Left lobe of liver (tissue), 2 donors: ENCODE measurements around the gene PIPOX. TPM values are rescaled to one million over a fixed set of nuclear protein-coding genes. Genes with fewer than 3 reads are reported as not detected.
"Not testable (repeated sequence)": the region's sequence is repeated elsewhere in the genome, so short reads cannot be mapped to it uniquely, and the experiment has no call there.

ENCODE experiments used
- ATAC-seq: fragments of 200-7000 bp; cut with Tn5 transposase; one replicate; pipeline ENCODE4 v1.9.1; 2020; ENCODE audit warnings: mild to moderate bottlenecking, moderate library complexity
- DNase-seq: peaks from one replicate; pipeline ENCODE4 v3.0.0-alpha.2; 2020; ENCODE audit warnings: low spot score
- total RNA-seq: library from RNA; stranded (reverse); gene quantifications from one replicate; pipeline ENCODE4 v1.2.1, GENCODE V29; 2021
- donor health status: DM: no; HTN: no; CAD: no; lungs with moderate emphysema.
- donor health status: DM: no; HTN: yes; CAD: no.

The PIPOX gene
- total RNA-seq, 1 donor from 2014 or later = 324 TPM

DNA sequence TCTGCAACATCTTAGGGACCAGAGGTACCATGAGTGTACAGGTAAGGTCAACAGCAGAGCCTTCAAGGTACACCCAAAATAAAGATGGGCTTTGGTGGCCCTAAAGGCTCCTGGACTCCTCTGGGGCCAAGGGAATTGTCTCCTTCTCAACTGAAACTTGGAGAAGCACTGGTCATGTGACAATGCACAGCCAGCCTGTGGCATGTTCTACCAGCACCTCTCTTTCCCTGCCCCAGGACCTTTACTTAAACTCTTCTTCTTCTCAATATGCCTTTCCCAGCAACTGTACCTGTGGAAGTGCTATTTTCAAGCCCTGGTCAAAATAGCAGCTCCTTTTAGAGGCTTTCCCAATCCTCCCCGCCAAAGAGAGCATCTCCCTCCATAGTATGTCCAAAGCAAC, 28.4 kb downstream of the PIPOX start:
- DNase-seq = no peak
- ATAC-seq = no peak

DNA sequence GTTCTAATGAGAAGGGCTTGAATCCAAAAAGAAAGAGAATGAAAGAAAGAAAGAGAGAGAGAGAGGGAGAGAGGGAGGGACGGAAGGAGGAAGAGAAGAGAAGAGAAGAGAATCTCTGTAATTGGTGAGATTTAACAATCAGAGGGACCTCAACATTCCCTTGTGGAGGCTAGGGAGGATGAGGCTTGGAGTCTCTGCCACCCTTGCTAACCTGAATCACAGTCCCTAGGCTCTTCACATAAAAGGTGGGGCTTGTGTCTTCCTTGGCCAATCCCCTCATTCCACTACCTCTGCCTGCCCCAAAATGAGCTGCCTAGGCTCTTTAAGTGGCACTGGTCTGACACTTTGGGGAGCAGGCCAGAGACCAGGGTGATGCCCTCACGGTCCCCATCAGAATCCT, 30.1 kb downstream of the PIPOX start:
- DNase-seq (no peak), ATAC-seq (no peak)

DNA sequence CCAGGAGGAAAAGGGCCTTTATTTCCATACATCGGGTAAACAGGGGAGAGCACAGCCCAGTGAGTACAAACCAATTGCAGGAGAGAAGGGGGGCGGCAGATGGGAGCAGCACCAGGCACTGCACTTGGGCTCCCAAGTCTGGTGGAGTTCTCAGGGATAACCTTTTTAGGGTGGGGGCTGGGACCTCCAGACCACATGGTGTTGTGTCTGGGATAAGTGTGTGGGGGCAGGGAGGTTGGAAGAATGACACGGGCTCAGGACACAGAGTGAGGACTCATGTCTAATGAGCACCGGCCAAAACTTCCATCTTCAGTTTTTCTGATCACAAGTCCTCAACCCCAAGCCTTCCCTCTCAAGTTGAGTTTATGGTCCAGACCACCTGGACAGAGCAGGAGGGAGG, 30.6 kb downstream of the PIPOX start:
- ATAC-seq (peak; percentile 1), DNase-seq (no peak)

DNA sequence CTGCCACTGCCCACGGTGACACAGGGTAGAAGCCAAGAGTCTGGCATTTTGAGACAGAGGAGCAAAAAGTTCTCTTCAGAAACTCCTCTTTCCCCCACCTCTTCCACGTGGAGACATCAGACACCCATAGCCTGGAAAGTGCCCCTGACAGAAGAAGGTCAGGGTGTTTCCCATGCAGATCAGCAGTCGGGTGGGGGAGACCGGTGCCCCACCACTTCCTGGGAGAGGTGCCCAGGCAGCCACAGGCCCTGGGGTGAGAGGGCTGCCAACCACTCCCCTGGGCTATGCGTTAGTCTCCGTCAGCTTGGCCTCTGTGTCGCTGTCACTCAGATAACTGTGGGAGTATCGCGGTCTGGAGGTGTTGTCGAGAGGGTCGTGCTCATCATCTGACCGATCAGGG, 31.5 kb downstream of the PIPOX start:
- DNase-seq = no peak
- ATAC-seq = no peak

DNA sequence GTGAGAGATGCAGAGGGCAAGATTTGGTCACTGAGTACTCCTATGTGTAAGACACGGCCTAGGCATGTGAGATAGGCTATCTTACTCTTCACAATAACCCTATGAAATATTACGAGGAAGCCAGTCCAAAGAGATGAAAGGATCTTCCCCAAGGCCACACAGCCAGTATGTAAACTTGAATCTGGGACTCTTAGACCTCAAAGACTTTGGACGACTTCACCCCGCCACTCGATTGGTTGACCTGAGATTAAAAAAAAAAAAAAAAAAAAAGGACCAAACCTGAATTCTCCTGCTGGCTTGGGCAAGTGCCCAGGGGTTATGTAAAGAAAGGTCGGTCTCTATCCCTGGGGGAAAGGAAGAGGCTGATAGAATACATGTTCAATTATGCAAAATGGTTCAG, 33.1 kb downstream of the PIPOX start:
- ATAC-seq (no peak), DNase-seq (no peak)

DNA sequence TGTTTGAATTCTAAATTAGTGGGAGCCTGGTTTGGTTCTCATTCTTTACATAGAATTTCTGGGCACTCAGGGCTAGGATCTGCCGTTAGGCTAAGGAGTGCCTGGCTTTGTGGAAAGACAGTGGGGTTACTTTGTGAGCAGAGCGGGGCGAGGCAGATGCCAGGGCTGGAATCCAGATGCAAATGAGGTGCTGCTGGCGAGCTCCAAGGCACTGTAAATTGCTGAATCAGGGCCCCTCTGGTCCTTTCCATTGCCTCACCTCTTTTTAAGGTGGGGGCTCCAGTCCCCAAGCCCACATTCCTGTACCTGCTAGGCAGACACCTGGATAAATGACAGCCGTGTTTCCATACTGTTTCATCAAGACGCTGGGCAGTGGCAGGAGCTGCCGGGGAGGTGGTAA, 33.8 kb downstream of the PIPOX start:
- no peak for ATAC-seq
- no peak for DNase-seq

DNA sequence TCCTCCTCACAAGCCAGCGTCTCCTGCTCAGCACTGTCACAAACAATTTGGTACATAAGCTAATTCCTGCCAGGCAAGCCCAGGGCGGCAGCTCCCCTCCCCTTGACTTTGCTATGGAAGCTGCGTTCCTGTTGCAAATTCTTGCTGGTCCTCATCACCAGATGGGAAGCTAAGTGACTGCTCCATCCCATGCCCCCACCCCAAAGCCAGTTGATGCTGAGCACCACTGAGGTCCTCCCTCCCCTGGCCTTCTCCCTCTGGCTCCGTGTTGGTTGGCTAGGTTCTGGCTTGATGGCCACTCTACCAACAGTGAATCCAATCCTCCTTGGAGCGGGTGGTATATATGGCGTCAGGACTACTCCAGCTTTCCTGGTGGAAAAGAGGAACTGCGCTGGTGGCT, 34.4 kb downstream of the PIPOX start:
- ATAC-seq = no peak
- DNase-seq = no peak

DNA sequence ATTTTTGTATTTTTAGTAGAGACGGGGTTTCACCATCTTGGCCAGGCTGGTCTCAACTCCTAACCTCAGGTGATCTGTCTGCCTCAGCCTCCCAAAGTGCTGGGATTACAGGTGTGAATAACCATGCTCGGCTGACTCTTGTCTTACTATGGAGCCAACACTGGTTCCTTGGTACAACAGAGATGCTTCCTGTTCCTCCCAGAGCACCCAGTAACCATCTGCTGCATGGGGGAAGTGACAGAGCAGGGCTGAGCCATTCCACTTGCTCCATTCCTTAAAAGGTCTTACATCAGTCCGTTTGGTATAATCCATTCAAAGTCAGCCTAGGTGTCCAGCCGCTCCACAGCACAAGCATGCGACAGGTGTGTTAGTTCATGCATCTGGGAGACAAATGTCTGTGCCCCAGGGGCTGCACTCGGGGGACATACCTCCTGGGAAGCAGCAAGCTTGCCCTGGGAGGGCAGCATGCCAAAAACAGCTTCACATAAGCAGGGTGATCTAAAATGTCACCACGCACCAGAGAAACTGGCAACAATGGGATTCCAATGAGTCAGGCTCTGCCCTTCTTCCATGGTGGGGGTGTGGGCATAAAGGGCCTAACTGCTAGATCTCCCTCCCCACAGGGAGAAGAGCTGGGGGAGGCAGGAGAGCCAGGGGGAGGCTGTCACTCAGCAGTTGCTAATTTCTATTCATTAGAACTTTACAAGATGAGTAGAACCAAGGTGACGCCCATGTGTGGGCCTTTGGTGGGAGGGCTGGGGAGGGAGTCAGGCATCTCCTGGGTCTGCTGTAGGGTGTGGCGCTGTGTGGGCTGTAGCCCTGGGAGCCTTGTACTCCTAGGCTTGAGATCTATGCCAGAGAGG, 35.5 kb downstream of the PIPOX start:
- DNase-seq (no peak), ATAC-seq (no peak)

DNA sequence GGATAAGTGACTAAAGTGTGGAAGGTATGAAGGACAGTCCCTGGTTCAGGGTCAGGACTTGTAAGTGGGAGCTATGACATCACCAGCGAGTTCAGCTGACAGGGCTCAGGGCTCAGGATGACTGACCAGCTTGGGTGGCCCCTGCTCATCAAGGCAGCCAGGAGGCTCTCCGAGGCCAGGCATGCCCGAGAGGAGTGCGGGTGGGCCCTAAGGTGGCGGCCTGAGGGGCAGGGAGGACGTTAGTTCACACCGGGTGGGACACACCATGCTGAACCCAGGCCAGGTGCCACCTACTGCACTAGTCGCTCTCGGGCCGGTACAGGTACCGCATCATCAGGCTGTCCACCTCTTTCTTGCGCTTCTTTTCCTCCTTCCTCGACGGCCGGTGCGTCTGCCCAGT, 36.5 kb downstream of the PIPOX start:
- DNase-seq = no peak

DNA sequence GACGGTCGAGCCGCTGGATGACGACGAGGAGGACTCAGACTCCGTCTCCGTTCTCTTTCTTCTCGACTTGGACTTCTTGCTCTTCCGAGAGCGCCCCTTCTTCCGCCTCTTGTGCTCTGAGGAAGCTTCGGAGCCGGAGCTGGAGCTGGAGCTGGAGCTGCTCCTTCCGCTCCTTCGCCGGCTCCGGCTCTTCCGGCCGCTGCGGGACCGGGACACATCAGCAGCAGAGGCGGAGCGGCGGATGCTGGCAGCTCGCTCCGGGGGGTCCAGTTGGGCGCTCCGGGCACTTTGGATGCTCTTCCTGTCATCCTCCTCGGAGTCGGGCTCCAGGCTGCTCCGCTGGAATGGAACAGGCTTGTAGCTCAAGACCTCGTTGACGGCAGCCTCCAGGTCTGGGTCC, 36.9 kb downstream of the PIPOX start:
- no peak for ATAC-seq
- DNase-seq = no peak

More for the DNA sequence above, 36.5 kb downstream of the PIPOX start:
- no peak for ATAC-seq

DNA sequence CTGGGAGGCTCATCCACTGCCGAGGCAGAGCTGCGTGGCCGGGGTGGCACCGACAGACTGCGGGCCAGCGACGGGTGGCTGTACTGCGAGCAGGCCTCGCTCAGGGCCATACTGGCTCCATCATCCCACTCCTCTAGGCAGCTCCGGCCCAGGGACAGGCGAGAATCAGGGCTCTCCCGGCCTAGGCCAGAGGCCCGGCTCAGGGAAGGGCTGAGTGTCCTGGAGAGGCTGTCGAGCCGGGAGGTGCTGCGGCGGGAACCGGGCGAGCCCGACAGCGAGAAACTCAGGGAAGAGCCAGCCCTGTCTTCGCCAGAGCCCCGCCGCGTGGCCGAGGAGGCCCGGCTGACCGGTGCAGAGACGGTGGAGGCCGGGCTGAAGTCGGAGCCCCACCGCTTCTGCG, 37.4 kb downstream of the PIPOX start:
- ATAC-seq = peak; percentile 16
- no peak for DNase-seq

DNA sequence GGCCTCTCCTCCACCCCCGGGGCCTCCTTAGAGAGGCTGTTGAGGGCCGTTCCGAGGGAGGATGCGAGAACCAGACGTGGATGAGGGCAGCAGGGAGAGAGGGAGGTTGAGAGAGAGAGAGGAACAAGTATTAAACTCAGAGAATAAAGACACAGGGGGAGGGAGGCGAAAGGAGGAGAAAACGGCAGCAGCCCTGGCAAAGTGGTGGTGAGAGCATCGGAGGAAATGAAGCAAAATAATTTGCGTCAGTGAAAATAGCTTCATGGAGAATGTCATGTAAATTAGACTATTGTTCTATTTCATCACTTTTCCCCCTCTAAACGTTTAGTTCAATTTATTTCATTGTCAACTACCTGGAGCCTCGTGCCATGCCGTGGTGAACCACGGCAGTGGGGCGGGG, 38.0 kb downstream of the PIPOX start:
- ATAC-seq = no peak

DNA sequence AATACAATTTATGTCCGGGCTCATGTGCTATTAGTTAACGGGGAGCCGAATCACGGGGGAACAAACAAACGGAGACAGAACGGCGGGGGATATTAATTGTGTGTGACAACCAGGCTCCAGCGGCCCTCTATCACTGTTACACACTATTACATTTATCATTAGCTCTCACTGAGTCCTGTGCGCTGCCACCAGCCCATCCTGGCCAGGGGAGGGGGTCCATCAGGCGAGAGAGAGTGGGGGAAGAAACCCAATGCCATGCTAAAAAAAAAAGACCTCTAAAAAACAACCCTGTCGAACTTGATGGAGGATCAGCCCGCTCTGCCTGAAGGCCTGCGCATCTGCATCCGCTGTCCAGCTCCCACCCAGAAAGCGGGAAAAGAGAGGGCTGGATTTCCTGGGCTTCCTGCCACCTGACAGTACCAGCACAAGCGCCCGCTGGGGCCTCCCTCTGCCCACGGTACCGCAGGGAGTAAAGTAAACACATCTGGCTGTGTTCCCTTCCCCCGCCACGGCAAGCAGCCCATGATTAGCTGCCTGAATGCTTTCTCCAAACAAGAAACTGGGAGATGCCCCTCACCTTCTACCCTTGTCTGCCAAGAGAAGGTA, 41.7 kb downstream of the PIPOX start:
- ATAC-seq = peak; percentile 9
- DNase-seq = no peak

More for the DNA sequence above, 38.0 kb downstream of the PIPOX start:
- DNase-seq = no peak

DNA sequence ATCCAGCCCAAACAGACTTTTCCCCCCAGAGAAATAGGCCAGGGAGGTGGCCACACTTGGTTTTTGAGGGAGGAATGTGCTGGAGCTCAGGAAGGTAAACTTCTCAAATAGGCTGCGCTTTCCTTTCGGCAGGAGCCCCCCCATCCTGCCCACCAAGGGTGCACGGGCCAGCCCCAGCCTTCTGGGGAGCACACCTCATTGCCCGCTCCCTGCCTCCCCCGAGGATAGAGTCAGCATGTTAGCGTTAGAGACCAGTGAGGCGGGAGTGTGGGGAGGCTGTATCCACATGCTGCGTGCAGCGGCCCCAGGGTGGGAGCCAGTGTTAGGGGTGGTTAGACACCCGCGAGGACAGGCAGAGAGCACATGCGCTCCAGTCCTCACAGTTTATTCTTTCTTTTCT, 42.3 kb downstream of the PIPOX start:
- DNase-seq (no peak), ATAC-seq (no peak)

DNA sequence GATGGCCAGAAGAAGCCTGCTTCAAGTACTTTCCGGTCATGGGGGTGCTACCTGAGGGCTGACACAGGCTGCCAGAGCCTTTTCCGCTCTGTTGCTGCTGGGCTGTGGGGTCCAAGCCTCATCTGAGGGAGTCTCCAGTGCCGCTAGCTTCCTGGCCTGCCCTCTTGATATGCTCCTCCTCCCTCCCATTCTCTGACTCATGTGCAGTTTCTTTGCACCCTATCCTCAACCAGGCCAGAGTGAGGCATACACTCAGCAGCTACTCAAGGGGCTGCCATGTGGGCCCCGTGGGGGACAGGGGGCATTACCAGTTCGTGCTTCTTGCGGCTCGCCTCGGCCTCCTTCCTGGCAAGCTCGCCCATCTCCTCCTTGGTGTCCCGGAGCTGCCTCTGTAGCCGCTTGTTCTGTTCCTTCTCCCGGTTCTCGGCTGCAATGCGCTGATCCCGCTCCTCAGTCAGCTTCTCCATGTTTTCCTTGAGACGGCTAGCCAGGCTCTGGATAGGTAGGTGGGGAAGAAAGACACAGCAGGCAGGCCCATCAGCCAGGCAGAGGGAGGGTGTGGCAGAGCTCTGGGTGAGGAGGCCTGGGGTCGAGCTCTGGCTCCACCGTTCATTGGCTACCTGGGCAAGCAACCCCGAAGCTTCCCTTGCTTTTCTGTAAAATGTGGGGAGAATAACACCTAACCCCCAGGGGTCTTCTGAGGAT, 43.8 kb downstream of the PIPOX start:
- ATAC-seq = no peak
- no peak for DNase-seq

DNA sequence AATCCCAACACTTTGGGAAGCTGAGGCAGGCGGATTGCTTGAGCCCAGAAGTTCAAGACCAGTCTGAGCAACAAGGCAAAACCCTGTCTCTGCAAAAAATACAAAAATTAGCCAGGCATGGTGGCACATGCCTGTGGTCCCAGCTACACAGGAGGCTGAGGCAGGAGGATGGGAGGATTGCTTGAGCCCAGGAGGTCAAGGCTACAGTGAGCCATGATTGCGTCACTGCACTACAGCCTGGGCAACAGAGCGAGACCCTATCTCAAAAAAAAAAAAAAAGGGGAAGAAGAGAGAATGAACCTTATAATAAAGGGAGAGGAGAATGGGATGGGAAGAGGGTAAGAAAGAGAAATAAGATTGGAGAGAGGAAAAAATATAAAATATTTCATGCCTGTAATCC, 45.8 kb downstream of the PIPOX start:
- not testable (repeated sequence) for ATAC-seq, DNase-seq

DNA sequence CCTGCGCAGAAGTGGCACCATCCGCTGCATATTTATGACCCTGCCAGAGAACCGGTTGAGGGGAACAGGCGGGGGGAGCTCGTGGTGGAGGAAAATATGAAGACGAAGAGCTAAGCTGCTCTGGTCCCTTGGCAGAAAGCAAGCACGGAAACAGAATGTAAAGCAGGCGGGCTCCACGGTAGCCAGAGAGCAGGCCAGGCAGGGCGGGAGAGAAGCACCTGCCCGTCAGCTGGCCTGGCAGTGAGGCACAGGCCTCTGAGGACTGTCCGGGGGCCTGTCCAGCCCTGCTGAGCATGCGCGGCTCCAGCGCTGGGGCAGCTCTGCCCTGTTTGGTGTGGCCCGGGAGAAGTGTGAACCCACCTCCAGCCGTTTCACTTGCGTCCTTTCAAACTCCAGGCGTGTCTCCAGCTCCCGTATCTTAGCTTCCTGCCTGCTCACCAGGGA, 46.7 kb downstream of the PIPOX start:
- DNase-seq (no peak), ATAC-seq (peak; percentile 8)

DNA sequence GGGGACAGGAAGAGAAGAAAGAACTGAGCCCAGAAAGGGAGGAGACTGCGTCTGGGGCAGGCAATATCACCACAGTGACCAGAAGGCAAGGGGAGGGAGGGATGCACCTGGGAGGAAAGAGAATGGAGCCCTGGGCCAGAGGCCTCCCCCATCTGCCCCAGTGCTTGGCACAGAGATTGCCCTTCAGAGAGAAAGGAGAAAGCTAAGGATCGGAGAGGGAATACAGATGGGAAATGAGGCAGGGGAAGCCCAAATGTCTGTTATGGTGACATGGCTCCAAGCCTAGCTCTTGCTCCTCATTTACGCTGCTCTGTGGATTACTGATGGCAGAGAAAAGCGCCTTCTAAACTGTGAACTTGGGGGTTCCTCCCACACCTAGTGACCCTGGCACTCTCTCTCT, 47.2 kb downstream of the PIPOX start:
- DNase-seq (no peak), ATAC-seq (no peak)

DNA sequence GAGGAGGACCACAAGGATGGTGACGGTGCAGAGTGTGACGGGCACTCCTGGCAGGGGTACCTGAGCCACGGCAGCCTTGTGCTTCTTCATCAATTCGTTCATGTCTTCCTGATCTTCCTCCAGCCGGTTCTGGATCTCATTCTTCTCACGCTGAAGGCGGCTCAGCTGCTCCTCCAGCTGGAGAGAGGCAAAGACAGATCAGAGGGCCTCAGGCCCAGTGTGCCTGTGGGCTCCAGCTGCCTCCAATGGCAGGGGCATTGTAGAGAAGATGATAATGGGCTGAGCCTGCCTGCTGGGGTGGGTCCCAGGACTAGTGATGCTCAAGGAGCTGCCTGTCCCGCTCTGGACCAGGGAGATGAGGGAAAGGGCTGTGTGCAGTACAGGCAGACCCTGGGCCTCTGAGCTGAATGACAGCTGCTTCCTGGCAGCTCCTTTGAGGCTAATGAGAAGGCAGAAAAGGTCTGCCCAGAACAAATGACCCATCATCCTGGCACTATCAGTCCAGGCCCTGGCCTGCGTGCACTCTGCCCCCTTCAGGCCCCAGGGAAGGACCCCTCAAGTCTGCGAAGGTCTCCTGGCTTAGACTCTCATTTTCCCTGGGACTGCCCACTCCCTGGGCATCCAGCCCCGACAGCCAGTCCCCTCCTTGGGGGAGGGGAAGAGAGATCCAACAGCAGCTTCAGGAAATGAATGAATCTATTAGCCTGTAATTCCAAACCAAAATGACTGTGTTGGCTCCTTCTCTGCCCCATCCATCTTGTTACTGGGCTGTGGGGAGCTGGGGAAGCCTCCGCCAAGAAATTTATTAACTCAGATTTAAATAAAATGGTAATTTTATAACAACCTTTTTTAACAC, 48.0 kb downstream of the PIPOX start:
- no peak for DNase-seq
- ATAC-seq = no peak

DNA sequence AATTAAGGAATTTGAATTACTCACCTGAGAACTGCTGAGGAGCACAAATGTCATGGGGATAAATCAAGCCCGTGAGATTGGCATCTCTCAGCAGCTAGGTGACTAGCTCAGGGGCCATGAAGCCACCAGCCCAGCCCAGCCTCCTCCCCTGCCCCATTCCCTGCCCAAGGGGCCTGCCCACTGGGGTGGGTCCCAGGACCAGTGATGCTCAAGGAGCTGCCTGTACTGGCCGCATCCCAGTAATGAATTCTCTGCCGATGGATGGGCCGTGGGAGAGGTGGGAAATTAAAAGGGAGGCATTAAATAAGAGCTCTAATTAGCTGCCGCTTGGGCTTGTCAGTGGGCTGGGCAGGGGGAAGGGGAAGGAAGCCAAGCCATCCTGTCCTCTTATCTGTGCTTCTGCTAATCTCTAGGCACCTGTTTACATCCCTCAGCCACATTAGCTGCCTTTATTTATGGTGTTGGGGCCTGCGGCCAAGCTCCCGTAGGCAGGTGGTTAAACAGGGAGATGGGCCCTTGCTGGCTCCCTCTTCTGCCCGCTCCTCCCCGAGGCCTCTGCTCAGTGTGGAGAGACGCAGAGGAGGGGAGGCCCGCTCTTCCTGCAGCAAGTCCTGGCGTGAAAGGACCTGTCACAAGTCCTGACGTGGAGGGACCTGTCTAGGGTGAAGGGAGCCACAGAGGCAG, 48.8 kb downstream of the PIPOX start:
- no peak for ATAC-seq
- DNase-seq = no peak
